GM21825 (cell line): Measurements from ENCODE around the gene PITX1.

Experiments
- ATAC-seq: cut with Tn5 transposase; IDR thresholded peaks from one replicate; pipeline ENCODE4 v1.9.1; 2021; ENCODE audit warnings: mild to moderate bottlenecking, moderate library complexity; ENCODE audit not compliant: unreplicated experiment

PITX1 gene

DNA sequence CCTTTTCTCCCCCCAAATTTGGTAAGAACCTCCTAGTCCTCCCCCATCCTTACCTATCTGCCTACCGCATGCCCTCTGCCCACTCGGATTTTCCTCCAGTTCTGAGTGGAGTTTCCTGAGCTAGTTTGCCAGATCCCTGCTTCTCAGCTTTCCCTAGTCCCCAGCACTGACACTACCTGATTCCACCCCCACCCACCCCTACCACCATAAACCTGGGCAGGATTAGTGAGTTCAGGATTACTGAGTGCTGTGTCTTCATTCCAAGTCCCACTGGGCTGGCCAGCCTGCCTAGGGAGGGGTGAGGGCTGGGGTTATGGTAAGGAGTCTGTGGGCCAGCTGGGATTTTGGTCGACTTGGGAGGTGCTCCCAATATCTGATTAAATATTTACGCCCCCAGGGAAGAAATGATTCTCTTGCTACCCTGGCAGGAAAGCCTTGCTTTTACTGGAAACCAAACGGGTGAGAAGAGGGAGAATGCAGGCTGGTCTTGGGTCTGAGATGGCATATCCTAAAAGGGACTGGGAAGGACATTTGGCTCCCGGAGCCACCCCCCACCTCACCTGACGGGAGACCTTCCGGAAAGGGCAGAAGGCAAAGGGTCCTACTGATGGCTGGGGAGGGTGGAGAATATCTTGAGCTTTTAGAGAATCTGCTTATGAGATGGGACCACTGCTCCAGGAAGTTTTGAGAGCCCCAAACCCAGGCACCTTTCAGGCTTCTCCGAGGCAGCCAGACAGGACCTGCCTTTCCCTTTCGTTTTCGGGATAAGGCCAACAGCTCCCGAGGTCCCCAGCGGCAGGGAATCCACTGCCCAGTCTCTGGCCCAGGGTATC lies 3.7 kb downstream of the PITX1 start:
- no peak for ATAC-seq

DNA sequence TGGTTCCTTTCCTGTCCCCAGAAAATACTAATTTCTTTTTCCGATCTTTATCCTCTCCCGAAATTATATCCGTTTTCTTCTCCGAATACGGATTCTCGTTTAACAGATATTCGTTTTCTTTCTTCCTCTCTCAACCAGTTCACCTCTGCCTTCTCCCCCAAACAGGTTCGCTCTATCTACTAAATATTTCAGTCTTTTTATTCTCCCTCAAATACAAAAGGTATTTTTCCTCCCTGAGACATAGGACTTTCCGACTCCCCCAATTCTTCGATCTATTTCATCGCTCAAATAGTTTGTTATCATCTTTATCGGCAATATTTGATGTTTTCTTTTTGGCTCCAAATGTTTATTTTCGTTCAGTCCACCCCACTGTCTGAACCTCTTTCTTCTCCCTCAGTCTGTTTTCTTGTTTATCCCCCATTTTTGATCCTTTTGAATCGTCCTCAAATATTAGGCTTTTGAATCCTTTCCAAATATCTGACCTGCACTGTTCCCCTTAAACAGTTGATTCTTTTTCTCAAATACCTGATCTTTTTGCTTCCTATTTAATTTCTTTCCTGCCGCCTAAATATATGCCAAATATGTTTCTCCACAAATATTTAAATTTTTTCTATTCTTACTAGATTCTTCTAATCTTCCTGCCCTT lies 4.4 kb downstream of the PITX1 start:
- no peak for ATAC-seq

DNA sequence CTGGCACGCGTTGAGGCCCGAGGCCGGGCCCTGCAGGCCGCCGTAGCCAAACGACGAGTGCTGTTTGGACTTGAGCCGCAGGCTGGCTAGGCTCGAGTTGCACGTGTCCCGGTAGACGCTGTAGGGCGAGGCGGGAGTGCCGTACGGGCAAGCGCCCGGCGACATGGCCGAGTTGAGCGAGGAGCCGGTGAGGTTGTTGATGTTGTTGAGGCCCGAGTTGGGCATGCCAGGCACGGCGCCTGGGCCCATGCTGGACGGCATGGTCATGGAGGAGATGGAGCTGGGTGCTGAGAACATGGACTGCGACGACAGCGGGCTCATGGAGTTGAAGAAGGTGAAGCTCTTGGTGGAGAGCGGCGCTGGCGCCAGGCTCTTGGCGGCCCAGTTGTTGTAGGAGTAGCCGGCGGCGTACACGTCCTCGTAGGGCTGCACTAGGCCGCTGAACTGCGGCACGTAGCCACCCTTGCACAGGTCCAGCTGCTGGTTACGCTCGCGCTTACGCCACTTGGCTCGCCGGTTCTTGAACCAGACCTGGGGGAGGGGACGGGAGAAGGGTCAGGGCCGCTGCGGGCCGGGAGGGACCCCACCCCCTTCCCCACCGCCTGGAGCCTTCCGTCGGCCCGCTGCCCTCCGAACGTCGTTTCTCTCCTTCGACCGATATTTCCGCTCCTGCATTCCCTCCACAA lies 5.1 kb downstream of the PITX1 start:
- ATAC-seq: no peak

DNA sequence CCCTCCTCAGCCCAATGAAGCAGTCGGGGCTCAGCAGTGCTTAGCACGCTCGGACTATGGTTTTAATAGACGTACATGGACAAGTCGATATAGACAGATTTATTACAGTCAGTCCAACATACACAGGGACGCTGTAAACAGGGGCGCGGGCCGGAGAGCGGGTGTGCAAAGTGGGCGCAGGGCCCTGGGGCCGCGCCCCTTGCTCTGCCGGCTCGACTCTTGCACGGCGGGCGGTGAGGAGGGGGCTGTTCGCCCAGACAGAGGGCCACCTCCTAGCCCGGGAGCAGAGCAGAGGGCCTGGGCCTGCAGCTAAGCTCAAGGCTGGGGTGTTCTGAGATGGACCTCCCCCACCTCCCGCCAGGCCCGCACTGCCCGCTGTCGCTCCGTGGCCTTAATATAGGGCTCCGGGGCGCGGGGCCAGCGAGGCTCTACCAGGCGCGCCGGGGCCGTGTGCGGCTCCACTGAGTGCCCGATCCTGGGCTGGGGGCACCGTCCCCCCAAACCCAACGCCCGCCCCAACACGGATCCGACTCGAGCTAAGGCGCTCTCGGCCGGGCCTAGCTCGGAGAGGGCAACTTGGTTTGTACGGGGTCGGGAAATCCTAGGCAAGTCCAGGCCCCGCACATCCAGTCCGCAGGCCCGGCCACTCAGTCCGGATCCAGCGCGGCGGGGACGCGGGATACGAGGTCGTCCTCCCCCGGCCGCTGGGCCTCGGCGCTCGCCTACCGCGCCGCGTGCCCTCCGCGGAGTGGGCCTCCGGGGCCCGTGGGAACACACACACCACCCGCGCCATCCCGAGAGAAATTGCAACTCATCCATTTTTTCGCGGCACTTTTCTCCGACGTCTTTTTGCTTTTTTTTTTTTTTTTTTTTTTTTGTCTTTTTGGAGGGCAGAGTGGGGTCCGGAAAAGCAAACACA lies 6.1 kb downstream of the PITX1 start:
- no peak for ATAC-seq

DNA sequence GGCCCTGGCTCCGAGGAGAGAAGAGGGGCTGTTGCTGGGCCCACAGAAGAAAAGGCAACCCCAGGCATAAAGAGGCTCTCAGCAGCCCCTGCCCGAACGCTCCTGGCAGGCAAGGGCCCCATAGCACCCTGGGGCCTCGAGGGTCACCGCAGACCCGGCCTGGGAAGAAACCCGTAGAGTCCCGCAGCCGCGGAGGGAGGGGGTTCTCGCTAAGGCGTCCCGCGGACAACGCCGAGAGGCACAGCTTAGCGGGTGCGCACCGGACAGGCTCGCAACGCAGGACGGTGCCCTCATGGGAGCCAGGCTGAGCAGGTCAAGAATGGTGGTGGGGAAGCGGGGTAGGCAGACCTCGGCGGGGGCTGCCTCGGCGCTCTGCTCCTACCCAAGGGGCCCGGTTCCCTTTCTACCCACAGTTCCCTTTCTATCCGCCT lies 6.7 kb downstream of the PITX1 start:
- ATAC-seq: no peak

DNA sequence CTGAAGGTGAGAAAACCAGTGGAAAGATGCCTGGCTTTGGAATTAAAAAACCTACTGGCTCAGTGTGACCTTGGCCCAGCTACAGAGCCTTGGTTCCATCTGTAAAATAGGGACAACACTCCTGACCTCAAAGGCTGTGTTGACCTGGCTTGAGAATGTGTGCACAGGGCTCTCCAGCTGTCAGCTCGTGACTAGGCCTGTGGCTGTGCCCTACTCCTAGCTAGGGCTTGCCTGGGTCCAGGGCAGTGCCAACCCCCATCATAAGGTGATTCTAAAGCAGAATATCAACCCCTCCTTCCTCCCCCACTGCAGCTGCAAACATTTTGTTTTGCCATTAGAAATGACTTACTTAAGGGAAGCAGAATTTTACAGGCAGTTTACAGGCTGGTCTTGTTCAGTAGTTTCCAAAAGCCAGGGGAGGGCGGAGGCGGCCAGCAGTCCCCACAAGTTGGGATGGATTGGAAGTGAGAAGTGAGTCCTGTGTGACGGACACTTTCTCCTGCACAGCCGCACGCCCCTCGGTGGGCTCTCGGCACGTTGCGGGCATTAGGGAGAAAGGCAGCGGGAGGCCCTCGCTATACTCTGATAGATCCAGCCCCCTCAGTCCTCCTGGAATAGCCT lies 7.3 kb downstream of the PITX1 start:
- ATAC-seq: no peak

DNA sequence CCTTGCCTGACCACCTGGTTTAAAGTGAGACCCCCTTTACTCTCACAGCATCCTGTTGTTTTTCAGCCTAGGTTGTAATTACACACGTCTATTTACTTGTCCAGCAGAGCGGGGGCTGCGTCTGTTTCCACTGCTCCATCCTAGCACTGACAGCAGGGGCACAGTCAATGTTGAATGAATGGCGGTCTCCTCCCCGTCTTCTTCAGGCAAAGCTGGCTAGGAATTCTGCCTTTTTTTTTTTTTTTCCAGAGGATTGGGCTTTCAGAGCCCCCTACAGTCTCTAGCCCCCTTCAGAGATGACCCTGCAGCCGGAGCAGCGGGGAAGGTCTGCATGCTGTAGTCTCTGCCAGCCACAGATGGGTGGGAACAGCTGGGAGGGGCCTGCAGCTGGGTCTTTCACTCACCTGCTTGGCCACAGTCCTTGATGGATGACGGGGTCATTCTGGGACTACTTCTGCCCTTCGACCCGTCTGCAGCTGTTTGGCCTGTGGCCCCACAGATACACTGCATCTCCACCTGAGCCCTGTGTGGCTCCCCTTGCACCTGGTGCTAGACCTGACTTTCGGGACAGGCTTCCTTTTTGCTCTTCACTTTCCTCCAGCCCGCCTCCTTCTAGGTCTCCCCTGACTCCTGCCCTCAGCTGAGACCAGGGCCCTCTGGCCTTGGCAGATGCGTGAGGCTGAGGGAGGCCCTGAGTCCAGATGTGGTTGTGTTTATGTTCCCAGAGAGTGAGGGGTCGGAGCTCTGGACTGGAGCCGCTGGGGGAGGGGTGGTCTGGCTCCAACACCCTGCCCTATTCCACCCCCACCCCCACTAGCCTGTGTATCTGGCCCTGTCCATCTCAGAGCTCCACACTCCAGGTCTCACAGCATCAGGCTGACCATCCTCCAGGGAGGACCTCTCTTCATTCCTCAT lies 8.0 kb downstream of the PITX1 start:
- ATAC-seq: no peak

DNA sequence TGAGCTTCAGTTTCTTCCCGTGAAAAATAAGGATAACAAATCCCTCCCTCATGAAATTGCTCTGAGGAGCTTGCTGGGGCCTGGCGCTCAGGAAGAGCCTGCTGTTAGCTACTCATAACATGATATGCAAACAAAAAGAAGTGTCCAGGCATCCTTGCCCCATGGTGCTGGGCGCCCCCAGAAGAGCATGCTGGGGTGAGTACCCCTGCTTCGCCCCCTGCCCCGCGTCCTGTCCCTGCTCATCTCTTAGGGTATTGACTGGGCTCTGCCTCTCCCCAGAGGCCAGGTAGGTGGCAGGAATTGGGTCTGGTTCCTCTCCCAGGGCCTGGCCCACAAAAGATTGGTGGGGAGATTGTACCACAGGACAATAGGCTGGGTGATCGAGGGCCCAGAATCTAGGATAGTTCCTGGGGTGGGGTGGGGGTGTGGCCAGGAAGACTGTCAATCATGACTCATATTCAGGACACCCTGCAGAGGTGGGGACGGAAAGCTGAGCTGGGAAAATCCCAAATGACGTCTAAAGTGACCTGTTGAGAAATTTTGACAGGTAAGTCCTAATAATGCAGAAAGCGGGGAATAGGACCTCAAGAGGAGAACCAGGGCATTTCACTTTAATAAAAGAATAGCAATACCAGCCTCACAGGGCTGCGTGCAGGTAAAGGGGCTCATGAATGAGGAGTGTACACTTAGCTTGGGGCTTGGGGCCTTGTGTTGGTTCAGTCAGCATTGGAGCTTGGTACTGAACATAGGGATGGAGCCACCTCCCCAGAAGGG lies 8.9 kb downstream of the PITX1 start:
- no peak for ATAC-seq

DNA sequence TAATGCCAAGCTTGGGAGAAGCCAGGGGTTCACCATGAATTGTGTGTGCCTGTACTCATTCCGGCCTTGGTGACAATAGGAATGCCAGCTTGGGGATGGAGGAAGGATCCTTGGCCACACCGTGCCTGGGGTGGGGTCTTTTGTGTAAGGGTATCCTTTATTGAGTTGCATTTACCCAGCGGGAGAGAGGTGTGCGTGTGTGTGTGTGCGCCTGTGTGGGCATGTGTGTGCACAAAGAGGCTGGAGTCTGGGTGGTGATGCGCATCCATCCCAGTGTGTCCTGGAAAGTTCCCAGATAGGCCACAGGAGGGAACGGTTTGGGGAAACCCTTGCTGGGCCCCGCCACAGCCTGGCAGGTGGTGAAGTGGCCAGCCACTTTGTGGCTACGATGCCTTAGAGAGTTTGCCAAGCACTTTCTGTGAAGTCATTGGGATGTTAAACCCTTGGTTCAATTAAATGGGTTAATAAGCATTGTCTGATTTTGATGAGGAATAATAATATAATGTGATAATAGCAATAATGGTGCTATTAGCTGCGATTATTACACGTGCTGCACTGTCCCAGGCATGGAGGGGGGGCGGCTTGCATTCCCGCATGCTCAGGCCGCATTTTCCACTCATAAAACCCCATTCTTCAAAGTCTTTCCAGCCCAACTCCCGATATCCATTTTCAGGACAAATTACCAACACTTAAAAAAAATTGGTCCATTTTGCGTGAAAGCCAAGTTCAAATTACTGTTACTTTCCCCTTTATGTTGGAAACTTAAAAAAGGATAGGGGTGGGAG lies 13.7 kb downstream of the PITX1 start:
- no peak for ATAC-seq

DNA sequence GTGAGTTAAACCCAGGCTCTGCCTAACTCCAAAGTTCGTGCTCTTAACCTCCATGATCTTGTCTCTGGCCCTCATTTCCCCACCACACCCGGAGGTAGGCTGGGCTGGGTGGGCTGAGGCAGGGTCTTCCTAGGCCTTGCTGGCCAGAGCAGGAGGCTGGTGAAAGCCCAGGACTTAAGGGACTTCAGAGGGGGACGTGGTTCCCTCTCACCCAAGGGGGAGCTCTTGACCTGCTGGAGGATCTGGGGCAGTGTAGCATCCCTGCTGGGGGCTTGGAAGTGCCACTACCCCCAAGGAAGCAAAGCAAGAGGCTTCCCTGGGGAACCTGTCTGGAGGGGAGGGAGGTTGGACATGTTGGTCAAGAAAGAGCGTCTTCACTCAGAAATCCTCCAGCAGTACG lies 14.7 kb downstream of the PITX1 start:
- ATAC-seq: no peak

DNA sequence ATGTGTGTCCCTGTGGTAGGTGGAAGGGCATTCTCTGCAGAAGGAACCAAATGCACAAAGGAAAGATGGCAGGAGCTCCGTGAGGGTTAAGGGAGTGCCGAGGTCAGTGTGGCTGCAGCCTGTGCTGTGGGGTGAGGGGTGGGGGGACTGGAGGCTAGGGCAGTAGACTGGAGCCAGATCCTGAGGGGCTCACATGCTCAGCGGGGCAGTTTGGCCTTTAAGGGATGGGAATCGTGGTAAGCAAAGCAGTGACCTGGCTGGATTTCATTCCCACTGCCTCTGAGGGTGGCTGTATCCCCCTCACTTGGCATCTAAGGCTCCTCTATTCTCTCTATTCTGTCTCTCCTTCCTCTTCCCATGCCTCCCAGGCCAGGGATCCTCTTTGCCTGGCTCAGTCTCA lies 15.6 kb downstream of the PITX1 start:
- ATAC-seq: no peak

DNA sequence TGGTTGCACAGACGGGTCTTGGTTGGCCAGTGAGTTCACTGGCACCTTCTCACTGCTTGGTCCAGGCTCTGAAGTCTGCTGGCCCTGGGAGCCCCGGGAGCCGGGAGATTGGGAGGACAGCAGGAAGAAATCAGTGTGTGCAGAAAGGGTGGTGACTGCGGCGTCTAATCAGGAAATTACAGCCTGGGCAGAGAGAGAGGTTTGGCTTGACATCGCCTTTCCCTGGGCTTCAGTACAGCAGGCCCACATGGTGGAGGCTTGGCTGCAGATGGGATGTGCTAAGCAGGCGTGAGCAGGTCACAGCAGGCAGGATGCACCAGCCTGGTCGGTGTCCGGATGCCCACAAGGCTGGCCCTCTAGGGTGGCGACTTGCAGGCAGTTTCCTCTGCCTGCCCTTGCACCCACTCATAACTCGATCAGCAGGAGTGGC lies 17.2 kb downstream of the PITX1 start:
- no peak for ATAC-seq

DNA sequence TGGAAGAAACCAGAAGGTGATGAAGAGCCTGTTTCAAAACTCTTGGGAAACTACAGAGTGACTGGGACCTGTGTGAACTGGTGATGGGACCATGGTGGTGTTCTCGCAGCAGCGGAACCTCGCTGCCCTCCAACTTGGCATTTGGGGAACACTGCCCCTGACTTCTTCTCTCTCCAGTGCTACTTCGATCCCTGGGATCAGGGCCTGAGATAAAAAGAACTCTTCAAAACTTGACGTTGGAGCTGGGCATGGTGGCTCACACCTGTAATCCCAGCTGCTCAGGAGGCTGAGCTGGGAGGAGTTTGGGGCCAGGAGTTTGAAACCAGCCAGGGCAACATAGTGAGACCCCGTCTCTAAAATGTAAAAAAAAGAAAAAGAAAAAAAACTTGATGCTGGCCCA lies 18.1 kb downstream of the PITX1 start:
- ATAC-seq: no peak

DNA sequence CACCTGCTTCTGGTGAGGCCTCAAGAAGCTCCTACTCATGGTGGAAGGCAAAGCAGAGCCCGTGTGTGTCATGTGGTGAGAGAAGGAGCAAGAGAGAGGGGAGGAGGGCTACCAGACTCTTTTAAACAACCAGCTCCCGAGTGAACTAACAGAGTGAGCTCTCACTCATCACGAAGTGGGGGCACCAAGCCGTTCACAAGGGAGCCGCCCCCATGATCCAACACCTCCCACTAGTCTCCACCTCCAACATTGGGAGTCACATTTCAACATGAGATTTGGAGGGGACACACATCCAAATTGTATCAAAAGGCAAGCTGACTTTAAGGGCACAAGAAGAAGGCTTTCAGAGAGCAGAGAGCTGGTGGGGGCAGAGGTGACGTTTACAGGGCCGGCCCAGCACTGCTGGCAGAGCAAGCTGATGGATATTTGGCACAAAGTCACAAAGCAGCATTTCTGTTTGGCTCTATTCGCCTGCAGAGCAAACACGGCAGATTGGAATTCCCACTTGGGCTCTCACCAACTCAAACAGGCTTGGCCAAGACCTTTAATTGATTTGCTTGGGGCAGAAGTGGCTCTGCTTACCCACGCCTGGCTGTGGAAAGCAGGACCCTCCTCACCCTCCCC lies 20.0 kb downstream of the PITX1 start:
- no peak for ATAC-seq

DNA sequence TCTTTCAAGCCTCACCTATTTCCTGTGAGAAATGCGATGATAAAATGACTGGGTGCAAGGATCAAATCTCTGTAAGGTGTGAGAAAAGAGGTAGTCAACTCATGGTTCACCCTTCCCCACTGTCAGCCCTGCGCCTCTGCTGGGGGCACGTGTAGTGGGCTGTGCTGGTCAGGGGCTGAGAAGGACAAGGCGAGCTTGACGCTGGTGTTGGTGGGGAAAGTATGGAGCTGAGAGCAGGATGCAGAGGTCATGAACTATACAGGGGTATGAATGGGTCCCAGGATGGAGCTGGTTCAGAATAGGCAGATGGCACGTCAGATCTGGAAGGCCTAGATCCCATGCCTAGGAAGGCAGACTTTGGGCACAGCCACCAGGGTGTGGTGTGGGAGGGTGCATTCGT lies 20.6 kb downstream of the PITX1 start:
- ATAC-seq: no peak

DNA sequence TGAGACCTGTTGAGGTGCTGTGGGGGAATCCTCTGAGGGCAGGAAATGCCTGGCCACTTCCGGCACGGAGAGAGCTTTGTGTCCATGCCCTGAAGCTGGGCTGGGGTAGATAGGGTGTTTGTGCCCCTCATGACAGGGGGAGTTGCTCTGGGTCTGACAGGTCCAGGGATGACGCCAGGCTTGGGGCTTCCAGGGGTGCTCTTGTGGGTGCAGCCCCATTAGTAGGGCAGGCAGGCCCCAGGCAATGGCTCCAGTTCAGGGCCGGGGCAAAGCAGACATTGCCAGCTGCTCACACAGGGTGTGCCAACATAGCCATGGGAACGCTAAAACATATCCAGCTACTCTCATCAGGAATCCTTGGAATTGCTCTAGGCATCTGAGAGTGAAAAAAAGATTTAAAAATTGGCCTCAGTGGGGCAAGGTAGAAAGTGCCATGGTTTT lies 21.1 kb downstream of the PITX1 start:
- no peak for ATAC-seq

DNA sequence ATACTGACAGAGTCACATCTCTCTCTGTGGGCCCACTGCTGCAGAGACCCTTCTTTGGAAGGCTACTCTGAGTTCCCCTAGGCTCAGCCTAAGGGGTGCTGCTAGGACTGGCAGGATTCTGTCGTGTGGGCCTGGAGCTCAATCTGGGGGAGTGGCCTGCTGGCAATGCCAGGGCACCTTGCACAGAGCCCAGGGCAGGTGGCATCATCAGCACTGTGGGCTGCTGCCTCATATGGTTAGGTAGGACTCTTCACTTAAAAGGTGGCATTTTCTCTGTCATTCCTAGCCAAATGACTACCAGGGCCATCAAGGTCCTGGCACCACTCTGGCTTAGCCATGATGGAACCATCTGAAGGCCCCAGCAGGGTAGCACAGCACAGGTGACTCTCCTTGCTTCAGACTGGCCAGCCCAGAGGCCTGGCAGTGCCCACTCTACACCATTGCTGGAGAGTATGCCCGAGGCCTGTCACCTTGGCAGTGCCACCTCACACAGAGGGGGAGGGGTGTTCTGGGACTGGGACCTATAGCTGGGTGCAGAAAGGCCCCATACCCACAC lies 21.9 kb downstream of the PITX1 start:
- no peak for ATAC-seq
